GM12878 (cell line): Measurements from ENCODE around the gene EBF3. TPM values are rescaled to one million over a fixed set of nuclear protein-coding genes. Genes with fewer than 3 reads are reported as not detected.

Experiments
- ATAC-seq: fragments of 200-7000 bp; cut with Tn5 transposase; 3 replicates; pipeline ENCODE4 v1.9.1; 2020; ENCODE audit warnings: mild to moderate bottlenecking, moderate library complexity
- BruUV-seq: library from RNA; stranded (reverse); fragments of 400-500 nt; replicated peaks from 2 replicates; lab custom pipeline; 2021; lab: Mats Ljungman, UMichigan
- CTCF ChIA-PET: fragments of 300-600 bp; sonication (Branson Sonifier 250); formaldehyde crosslinking; extraction: SDS; loops from one replicate; lab custom pipeline; 2021; ENCODE audit warnings: inconsistent platforms; lab: Yijun Ruan, JAX
- POLR2A ChIA-PET: fragments of 350-600 bp; formaldehyde crosslinking; extraction: SDS; loops from one replicate; lab custom pipeline; 2021; ENCODE audit warnings: inconsistent platforms; lab: Charles Lee
- RAD21 ChIA-PET: fragments of 300-600 bp; sonication (Branson Sonifier 250); formaldehyde crosslinking; loops from one replicate; lab custom pipeline; 2023; ENCODE audit warnings: antibody characterized with exemption; ENCODE audit not compliant: unreplicated experiment; lab: Charles Lee
- SMC1A ChIA-PET: fragments of 300-600 bp; sonication (Branson Sonifier 250); formaldehyde crosslinking; loops from one replicate; lab custom pipeline; 2023; ENCODE audit not compliant: unreplicated experiment, uncharacterized antibody; lab: Charles Lee
- DNase-seq: peaks from one replicate; pipeline ENCODE4 v3.0.0-alpha.2; 2011; ENCODE audit warnings: low read depth, low spot score
- FAIRE-seq: peaks from 3 replicates; lab custom pipeline; 2011; peaks lifted over from hg19 to GRCh38; lab: Jason Lieb, UNC
- H2AFZ ChIP-seq: 2 replicates; pipeline ENCODE4 v1.6.0; 2011; ENCODE audit warnings: low read depth, low read length, control low read depth; ENCODE audit not compliant: control insufficient read depth
- H3K27ac ChIP-seq: 2 replicates; pipeline ENCODE4 v1.5.1; 2011; ENCODE audit warnings: control low read depth; ENCODE audit not compliant: control insufficient read depth, insufficient read depth
- H3K27me3 ChIP-seq, 2 experiments: replicated peaks in 1 of 2; 2 replicates each; pipeline versions ENCODE4 v1.6.0 to v1.6.1; 2011; ENCODE audit warnings: low read length in 1 of 2; ENCODE audit not compliant: control insufficient read depth in 2 of 2, insufficient read depth in 2 of 2
- H3K36me3 ChIP-seq, 2 experiments: 2 replicates each; pipeline ENCODE4 v1.5.1; 2011; ENCODE audit warnings: low read length in 1 of 2; ENCODE audit not compliant: control insufficient read depth in 2 of 2, insufficient read depth in 2 of 2
- H3K4me1 ChIP-seq: 2 replicates; pipeline ENCODE4 v1.6.1; 2011; ENCODE audit warnings: mild to moderate bottlenecking, low read length, moderate library complexity, mixed read lengths; ENCODE audit not compliant: control insufficient read depth, insufficient read depth
- H3K4me2 ChIP-seq: 2 replicates; pipeline ENCODE4 v1.6.0; 2011; ENCODE audit warnings: control low read depth; ENCODE audit not compliant: control insufficient read depth, insufficient read depth
- H3K4me3 ChIP-seq: fragments of 200-600 bp; sonication (generic); 2 replicates; pipeline ENCODE4 v1.5.1; 2016
- H3K79me2 ChIP-seq: 2 replicates; pipeline ENCODE4 v1.6.0; 2011; ENCODE audit warnings: low read length; ENCODE audit not compliant: control insufficient read depth, insufficient read depth
- H3K9ac ChIP-seq: 2 replicates; pipeline ENCODE4 v1.8.0; 2011; ENCODE audit warnings: low read length, control low read depth, mixed read lengths; ENCODE audit not compliant: control insufficient read depth, insufficient read depth
- H3K9me3 ChIP-seq: replicated peaks from 3 replicates; pipeline ENCODE4 v1.5.1; 2011; ENCODE audit warnings: mild to moderate bottlenecking, low read length; ENCODE audit not compliant: control insufficient read depth, insufficient read depth
- H4K20me1 ChIP-seq: 2 replicates; pipeline ENCODE4 v1.6.0; 2011; ENCODE audit not compliant: control insufficient read depth, insufficient read depth
- FOS ChIP-seq: IDR thresholded peaks from 3 replicates; pipeline ENCODE4 v1.6.1; 2011; ENCODE audit warnings: borderline replicate concordance; ENCODE audit not compliant: insufficient read length; ENCODE audit errors: extremely low read depth
- JUNB ChIP-seq: IDR thresholded peaks from 2 replicates; pipeline ENCODE4 v1.6.1; 2016; ENCODE audit warnings: antibody characterized with exemption, mild to moderate bottlenecking
- MTA3 ChIP-seq: IDR thresholded peaks from 2 replicates; pipeline ENCODE4 v1.6.1; 2012; ENCODE audit warnings: low read length, inconsistent platforms, borderline replicate concordance
- MYB ChIP-seq: fragments of 150-350 bp; IDR thresholded peaks from 2 replicates; pipeline ENCODE4 v1.6.1; 2014; ENCODE audit warnings: mild to moderate bottlenecking, low read depth, low read length, borderline replicate concordance
- RB1 ChIP-seq: fragments of 450-650 bp; formaldehyde crosslinking; IDR thresholded peaks from 2 replicates; pipeline ENCODE4 v1.6.1; 2017; ENCODE audit warnings: mild to moderate bottlenecking, borderline replicate concordance
- RFX5 ChIP-seq: IDR thresholded peaks from 2 replicates; pipeline ENCODE4 v1.6.1; 2011; ENCODE audit warnings: low read depth, low read length, improper control_type of control experiment
- SMAD5 ChIP-seq: IDR thresholded peaks from 2 replicates; pipeline ENCODE4 v1.6.1; 2016; ENCODE audit warnings: antibody characterized with exemption, low read depth
- STAT3 ChIP-seq: IDR thresholded peaks from 2 replicates; pipeline ENCODE4 v1.6.1; 2011; ENCODE audit warnings: low read depth, low read length, improper control_type of control experiment
- SUPT20H ChIP-seq: IDR thresholded peaks from 2 replicates; pipeline ENCODE4 v1.6.1; 2011; ENCODE audit warnings: low read depth, mild to moderate bottlenecking, low read length, moderate library complexity, borderline replicate concordance; ENCODE audit not compliant: control insufficient read depth
- SUZ12 ChIP-seq: fragments of 200-600 bp; sonication (generic); IDR thresholded peaks from one replicate; pipeline ENCODE4 v1.6.1; 2018; ENCODE audit warnings: antibody characterized with exemption, mild to moderate bottlenecking; ENCODE audit not compliant: unreplicated experiment
- WGBS: methylation state at CpG from one replicate; pipeline ENCODE4 v1.1.6; 2016; ENCODE audit warnings: low lambda C conversion rate; ENCODE audit not compliant: insufficient replicate concordance, insufficient coverage; ENCODE audit errors: missing lambda C conversion rate; 5-methylcytosine and 5-hydroxymethylcytosine counted together
- in situ Hi-C: fragments of 300-500 bp; cut with MboI; formaldehyde crosslinking; loops from 9 replicates; pipeline ENCODE4 v1.14.3; 2018; ENCODE audit warnings: mixed read lengths
- intact Hi-C: fragments of 100-400 bp; cut with micrococcal nuclease; formaldehyde crosslinking; loops from one replicate; pipeline ENCODE4 v1.14.2; 2022; ENCODE audit not compliant: unreplicated experiment
- polyA plus RNA-seq, 11 experiments: library from polyadenylated mRNA; depleted of rRNA in 4 of 11; unstranded in 6 of 11; stranded (reverse) in 5 of 11; fragments of >200 nt; fragmentation: Nextera tagmentation in 4 of 11; fragmentation: Illumina TruSeq in 1 of 11; extraction: Ambion mirVana in 4 of 11; extraction: Trizol in 1 of 11; gene quantifications; 1 replicate in 1 of 11; 2 replicates in 10 of 11; pipeline versions ENCODE4 v1.2.1 to v1.2.3, GENCODE V29; 2011 to 2016; ENCODE audit warnings: inconsistent platforms in 2 of 11, missing spikeins in 2 of 11, low read depth in 1 of 11
- total RNA-seq, 4 experiments: library from RNA; depleted of rRNA in 3 of 4; stranded (reverse); fragments of >200 nt in 3 of 4; fragmentation: Illumina TruSeq in 1 of 4; extraction: Trizol in 1 of 4; gene quantifications; 2 replicates each; pipeline versions ENCODE4 v1.2.1 to v1.2.3, GENCODE V29; 2013 to 2021
- TF ChIP-seq, protein P1 (sequence below): IDR thresholded peaks from 2 replicates; pipeline ENCODE4 v1.6.1; 2011; ENCODE audit warnings: borderline replicate concordance, low read depth, mild to moderate bottlenecking, moderate library complexity, low read length; ENCODE audit not compliant: insufficient read depth, poor library complexity, severe bottlenecking
- TF ChIP-seq, protein P2 (sequence below): fragments of 450-650 bp; IDR thresholded peaks from 2 replicates; pipeline ENCODE4 v1.6.1; 2017; ENCODE audit warnings: mild to moderate bottlenecking, low read depth, inconsistent platforms; ENCODE audit not compliant: poor library complexity, severe bottlenecking

The EBF3 gene
- total and polyA plus RNA-seq, 10 of the 15 experiments (the other 5 are each of a cell fraction or from before 2014, with no cell fraction given): not detected

DNA sequence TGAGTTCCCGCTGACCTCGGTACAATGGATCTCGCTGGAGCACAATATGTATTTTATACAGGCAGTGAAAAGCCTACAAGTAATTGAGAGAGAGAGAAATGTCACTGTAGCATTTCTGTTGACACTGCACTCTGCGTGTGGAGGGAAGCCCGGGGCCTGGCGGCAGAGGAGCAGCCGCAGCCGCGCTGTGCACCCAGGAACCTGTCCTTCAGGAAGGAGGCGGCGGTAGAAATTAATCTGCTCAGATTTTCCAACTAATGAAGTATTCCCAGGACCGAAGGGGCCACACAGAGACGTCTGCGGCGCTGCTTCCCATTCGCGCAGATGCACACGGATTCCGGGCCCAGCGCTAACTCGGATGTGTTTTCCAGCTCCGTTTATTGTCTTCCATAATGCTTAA is 170.1 kb downstream of the EBF3 start:
- in situ Hi-C loops (no loop called here), intact Hi-C loops (no loop called here)
- Histone ChIP-seq H3K4me1 (no peaks in the 10 kb centered on the region), H3K4me3 (no peak overlapping the region), H2AFZ (no peak overlapping the region), H3K27ac (no peak overlapping the region), H3K36me3 (no peaks in the 10 kb centered on the region), H3K9ac (no peak overlapping the region), H4K20me1 (no peaks in the 10 kb centered on the region), H3K27me3 (no peaks in the 10 kb centered on the region), H3K9me3 (no peaks in the 10 kb centered on the region), H3K4me2 (no peak overlapping the region), H3K79me2 (no peaks in the 10 kb centered on the region)
- no peak for ATAC-seq
- WGBS: 80% methylated on average over 22 of the region's 22 CpGs
- no peak for FAIRE-seq
- ChIA-PET SMC1A (no interaction called here), CTCF (no interaction called here), POLR2A (no interaction called here), RAD21 (interaction anchor here (0.5 kb wide), 1 partner anchor 308 kb away, joined by 3 read pairs; no protein-coding TSS in a partner anchor)
- no peak for DNase-seq
- TF ChIP-seq STAT3 (no peak), RFX5 (no peak), MTA3 (no peak), SUPT20H (no peak), SUZ12 (no peak), SMAD5 (no peak), JUNB (no peak), RB1 (no peak), FOS (no peak), MYB (no peak)
- TF ChIP-seq, protein P1, sequence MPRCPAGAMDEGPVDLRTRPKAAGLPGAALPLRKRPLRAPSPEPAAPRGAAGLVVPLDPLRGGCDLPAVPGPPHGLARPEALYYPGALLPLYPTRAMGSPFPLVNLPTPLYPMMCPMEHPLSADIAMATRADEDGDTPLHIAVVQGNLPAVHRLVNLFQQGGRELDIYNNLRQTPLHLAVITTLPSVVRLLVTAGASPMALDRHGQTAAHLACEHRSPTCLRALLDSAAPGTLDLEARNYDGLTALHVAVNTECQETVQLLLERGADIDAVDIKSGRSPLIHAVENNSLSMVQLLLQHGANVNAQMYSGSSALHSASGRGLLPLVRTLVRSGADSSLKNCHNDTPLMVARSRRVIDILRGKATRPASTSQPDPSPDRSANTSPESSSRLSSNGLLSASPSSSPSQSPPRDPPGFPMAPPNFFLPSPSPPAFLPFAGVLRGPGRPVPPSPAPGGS: no peak
- TF ChIP-seq, protein P2, sequence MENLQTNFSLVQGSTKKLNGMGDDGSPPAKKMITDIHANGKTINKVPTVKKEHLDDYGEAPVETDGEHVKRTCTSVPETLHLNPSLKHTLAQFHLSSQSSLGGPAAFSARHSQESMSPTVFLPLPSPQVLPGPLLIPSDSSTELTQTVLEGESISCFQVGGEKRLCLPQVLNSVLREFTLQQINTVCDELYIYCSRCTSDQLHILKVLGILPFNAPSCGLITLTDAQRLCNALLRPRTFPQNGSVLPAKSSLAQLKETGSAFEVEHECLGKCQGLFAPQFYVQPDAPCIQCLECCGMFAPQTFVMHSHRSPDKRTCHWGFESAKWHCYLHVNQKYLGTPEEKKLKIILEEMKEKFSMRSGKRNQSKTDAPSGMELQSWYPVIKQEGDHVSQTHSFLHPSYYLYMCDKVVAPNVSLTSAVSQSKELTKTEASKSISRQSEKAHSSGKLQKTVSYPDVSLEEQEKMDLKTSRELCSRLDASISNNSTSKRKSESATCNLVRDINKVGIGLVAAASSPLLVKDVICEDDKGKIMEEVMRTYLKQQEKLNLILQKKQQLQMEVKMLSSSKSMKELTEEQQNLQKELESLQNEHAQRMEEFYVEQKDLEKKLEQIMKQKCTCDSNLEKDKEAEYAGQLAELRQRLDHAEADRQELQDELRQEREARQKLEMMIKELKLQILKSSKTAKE: no peak
- BruUV-seq: no TSS peak
